ENCODE measurements around the gene SEZ6L2.

DNA sequence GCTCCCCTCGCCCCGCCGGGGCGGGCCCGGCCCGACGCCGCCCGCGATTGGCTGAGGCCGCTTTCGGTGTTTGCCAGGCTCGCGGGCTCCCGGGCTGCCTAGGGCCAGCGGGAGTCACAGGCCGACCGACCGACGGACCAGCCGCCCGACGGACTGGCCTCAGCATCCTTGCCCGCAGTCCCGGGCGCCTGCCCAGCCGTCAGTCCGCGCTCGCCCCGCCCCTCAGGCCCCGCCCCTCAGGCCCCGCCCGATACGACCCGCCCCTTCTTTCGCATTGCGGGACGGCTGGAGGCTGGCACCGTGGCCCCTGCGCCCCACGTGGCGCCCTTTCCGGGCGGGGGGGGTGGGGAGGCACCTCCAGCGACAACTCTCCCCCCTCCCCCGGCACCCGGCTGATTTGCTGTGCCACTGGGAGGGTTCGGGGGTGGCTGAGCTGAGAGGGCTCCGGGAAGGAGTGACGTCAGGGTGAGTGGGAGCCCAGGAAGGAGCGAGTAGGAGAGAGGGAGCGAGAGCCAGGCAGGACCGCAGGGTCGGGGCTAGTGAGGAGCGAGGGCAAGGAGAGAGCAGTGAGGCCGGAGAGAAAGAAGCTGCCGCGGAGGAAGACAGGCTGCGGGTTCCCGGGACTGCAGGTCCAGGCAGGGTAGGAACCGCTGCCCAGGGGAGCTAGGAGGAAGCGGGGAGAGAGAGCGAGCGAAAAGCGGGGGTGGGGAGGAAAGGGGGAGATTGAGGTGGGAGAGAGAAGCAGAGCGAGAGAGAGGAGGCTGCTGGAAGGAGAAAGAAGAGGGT is 945 bp upstream of the SEZ6L2 start, which contains the start of gene ASPHD1:
- TF ChIP-seq, protein P1, sequence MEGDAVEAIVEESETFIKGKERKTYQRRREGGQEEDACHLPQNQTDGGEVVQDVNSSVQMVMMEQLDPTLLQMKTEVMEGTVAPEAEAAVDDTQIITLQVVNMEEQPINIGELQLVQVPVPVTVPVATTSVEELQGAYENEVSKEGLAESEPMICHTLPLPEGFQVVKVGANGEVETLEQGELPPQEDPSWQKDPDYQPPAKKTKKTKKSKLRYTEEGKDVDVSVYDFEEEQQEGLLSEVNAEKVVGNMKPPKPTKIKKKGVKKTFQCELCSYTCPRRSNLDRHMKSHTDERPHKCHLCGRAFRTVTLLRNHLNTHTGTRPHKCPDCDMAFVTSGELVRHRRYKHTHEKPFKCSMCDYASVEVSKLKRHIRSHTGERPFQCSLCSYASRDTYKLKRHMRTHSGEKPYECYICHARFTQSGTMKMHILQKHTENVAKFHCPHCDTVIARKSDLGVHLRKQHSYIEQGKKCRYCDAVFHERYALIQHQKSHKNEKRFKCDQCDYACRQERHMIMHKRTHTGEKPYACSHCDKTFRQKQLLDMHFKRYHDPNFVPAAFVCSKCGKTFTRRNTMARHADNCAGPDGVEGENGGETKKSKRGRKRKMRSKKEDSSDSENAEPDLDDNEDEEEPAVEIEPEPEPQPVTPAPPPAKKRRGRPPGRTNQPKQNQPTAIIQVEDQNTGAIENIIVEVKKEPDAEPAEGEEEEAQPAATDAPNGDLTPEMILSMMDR (conservative IDR thresholded peaks at IDR 0.05; ENCODE audit: low read depth in 2 of 2) = no peak
- TF ChIP-seq EZH2phosphoT487 (IDR thresholded peaks at IDR 0.05; ENCODE audit: unreplicated experiment) (no peak), EZH2 (IDR thresholded peaks at IDR 0.05; ENCODE audit: low read depth, unreplicated experiment) (no peak), CREB1 (CRISPR knock-in tag; IDR thresholded peaks at IDR 0.05; ENCODE audit: low read depth) (peak; percentile 81), POLR2AphosphoS5 (IDR thresholded peaks at IDR 0.05; ENCODE audit: low read depth) (peak; percentile 46; the same call in 1 of the 2 replicates), STAT1 (IDR thresholded peaks at IDR 0.05; ENCODE audit: unreplicated experiment) (no peak), JUNB (IDR thresholded peaks at IDR 0.05; ENCODE audit: unreplicated experiment) (no peak), ZNF114 (CRISPR knock-in tag; IDR thresholded peaks at IDR 0.05) (no peak)
- TF ChIP-seq, protein P2, sequence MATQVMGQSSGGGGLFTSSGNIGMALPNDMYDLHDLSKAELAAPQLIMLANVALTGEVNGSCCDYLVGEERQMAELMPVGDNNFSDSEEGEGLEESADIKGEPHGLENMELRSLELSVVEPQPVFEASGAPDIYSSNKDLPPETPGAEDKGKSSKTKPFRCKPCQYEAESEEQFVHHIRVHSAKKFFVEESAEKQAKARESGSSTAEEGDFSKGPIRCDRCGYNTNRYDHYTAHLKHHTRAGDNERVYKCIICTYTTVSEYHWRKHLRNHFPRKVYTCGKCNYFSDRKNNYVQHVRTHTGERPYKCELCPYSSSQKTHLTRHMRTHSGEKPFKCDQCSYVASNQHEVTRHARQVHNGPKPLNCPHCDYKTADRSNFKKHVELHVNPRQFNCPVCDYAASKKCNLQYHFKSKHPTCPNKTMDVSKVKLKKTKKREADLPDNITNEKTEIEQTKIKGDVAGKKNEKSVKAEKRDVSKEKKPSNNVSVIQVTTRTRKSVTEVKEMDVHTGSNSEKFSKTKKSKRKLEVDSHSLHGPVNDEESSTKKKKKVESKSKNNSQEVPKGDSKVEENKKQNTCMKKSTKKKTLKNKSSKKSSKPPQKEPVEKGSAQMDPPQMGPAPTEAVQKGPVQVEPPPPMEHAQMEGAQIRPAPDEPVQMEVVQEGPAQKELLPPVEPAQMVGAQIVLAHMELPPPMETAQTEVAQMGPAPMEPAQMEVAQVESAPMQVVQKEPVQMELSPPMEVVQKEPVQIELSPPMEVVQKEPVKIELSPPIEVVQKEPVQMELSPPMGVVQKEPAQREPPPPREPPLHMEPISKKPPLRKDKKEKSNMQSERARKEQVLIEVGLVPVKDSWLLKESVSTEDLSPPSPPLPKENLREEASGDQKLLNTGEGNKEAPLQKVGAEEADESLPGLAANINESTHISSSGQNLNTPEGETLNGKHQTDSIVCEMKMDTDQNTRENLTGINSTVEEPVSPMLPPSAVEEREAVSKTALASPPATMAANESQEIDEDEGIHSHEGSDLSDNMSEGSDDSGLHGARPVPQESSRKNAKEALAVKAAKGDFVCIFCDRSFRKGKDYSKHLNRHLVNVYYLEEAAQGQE (IDR thresholded peaks at IDR 0.05; ENCODE audit: unreplicated experiment) = peak; percentile 91
- TF ChIP-seq, protein P3, sequence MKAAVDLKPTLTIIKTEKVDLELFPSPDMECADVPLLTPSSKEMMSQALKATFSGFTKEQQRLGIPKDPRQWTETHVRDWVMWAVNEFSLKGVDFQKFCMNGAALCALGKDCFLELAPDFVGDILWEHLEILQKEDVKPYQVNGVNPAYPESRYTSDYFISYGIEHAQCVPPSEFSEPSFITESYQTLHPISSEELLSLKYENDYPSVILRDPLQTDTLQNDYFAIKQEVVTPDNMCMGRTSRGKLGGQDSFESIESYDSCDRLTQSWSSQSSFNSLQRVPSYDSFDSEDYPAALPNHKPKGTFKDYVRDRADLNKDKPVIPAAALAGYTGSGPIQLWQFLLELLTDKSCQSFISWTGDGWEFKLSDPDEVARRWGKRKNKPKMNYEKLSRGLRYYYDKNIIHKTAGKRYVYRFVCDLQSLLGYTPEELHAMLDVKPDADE (IDR thresholded peaks at IDR 0.05) = no peak

Measured in GM23338 (cell line).